Activated T-cell treated with anti-CD3 and anti-CD28 coated beads, Interleukin-2, amount 50 U/mL, for 4 hours (primary cell): ENCODE data around the gene NSL1. TPM values are rescaled to one million over a fixed set of nuclear protein-coding genes. Genes with fewer than 3 reads are reported as not detected.
A peak's percentile ranks its signal among the peaks of the same experiment; 100 is the strongest.

Source experiments
- ATAC-seq, 2 donors: fragments of 200-7000 bp; cut with Tn5 transposase; one replicate each; pipeline ENCODE4 v1.10.0; 2021
- DNase-seq: peaks from one replicate; pipeline ENCODE4 v3.0.0-alpha.2; 2020
- H3K27me3 Mint-ChIP-seq: one replicate; pipeline ENCODE4 v1.8.0; 2021; ENCODE audit warnings: low read depth, mixed read lengths
- H3K36me3 Mint-ChIP-seq: one replicate; pipeline ENCODE4 v1.8.0; 2022; ENCODE audit warnings: mixed read lengths; ENCODE audit not compliant: insufficient read depth
- H3K4me1 Mint-ChIP-seq: one replicate; pipeline ENCODE4 v1.8.0; 2021; ENCODE audit warnings: low read depth, mixed read lengths
- H3K4me3 Mint-ChIP-seq: one replicate; pipeline ENCODE4 v1.8.0; 2021; ENCODE audit warnings: mild to moderate bottlenecking, moderate library complexity, mixed read lengths
- H3K9me3 Mint-ChIP-seq: one replicate; pipeline ENCODE4 v1.8.0; 2021; ENCODE audit warnings: mixed read lengths
- total RNA-seq, 3 donors: library from RNA; stranded (reverse); gene quantifications; one replicate each; pipeline ENCODE4 v1.2.1, GENCODE V29; 2021

The NSL1 gene
- total RNA-seq, 3 donors from 2014 or later, result 31.1 to 39.8 (median 31.8) TPM

DNA sequence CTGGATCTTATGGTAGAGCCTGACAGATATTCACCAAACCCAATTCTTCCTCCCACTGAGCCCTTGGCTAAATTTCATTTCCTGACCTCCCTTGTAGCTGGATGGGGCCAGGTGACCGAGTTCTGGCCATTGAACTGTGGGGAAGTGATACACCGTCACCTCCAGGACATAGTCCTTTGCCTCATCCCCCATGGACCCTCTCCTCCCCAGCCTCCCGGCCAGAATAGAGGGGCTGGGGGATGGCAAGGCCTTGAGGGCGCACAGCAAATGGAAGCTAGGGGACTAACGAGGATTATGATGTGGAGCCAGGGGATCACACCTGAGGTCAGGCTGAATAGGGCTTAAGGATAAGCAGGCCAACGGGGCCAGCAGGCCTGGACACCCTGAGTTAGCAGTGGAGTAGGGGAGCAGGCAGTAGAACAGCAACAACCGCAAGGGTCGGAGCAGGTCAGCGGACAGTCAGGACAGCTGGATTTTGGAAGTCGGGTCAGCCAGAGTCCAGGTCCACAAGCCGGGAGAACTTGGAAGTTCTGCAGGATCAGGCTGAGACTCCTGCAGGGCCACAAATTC, 107.0 kb downstream of the NSL1 start:
- no peak overlapping the region for H3K4me3 Mint-ChIP-seq
- H3K36me3 Mint-ChIP-seq, result peaks cover 13% of the 10 kb centered on the region
- ATAC-seq (no peak), DNase-seq (no peak)
- H3K27me3 Mint-ChIP-seq, result no peaks in the 10 kb centered on the region
- H3K4me1 Mint-ChIP-seq, result peaks cover 23% of the 10 kb centered on the region
- H3K9me3 Mint-ChIP-seq, result no peaks in the 10 kb centered on the region

DNA sequence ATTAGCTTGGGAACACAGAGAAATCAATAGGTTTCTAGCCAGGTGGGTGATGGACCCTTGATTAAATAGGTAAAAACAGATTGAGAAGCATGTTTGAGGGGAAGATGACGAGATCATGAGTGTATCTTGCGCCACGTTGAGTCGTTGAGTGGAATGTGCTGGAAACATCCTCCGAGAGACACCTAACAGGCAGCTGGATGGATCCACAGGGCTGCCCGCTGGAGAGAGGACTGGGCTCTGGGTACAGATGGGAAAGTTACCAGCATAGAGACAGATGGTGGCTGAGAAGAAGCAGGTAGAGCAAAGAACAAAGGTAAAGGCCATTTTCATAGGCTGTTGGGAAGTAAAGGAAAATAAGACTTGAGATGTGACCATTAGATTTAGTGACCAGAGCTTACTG, 107.5 kb downstream of the NSL1 start:
- DNase-seq (no peak), ATAC-seq (no peak)
- peaks cover 13% of the 10 kb centered on the region for H3K36me3 Mint-ChIP-seq
- peaks cover 27% of the 10 kb centered on the region for H3K4me1 Mint-ChIP-seq
- no peak overlapping the region for H3K4me3 Mint-ChIP-seq
- no peaks in the 10 kb centered on the region for H3K27me3 Mint-ChIP-seq
- H3K9me3 Mint-ChIP-seq, result no peaks in the 10 kb centered on the region

DNA sequence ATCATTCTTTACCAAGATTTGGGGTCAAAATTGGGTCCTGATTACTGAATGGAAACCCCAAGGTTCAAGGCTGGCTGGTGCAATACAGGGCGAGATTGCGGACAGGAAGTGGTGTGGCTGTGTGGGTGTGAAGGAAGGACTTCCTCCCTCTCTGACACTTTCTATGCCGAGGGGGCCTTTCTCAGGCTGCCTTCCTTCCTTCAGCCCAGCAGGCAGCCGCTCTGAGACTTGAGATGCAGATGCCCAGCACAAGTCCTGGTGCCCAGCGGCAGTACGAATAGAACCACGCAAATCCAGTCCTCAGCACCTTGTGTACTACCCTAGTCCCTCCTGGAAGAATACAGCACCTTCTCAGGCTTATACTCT, 108.2 kb downstream of the NSL1 start:
- Mint-ChIP-seq H3K4me3 (peak overlapping the region; percentile 33), H3K9me3 (no peaks in the 10 kb centered on the region), H3K36me3 (peaks cover 13% of the 10 kb centered on the region), H3K4me1 (peaks cover 34% of the 10 kb centered on the region), H3K27me3 (no peaks in the 10 kb centered on the region)
- no peak for DNase-seq
- peak in 1 of 2 donors; percentile 46 for ATAC-seq

DNA sequence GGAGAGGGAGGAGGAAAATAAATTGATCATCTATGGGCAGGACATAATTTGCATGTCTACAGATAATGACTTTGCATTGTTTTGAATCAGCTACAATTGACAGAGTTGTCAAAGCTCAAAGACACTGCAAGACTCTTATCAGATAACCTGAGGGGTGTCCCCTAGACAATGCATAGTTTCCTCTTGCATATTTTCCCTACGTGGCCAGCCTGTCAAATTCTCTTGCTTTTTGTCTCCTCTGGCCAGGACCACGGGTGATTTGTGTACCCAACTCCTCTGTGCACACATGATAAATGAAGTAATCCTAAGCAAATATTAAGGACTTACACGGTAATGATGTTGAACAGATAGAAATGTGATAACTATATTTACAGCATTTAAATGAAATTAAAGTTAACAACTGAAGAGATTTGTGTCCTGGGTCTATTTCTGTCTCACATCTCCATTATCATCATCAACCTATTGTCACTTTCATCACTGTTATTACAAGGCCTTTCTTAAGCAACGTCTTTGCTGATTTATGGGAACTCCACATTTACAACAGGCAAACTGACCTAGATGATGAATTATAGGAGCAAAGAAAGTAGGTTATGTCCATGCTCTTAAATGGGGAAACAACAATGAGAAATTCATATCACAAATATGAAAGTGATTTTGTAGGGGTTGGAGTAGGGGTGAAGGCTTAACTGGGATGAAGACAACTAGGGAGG, 110.7 kb downstream of the NSL1 start:
- Mint-ChIP-seq H3K9me3 (no peaks in the 10 kb centered on the region), H3K4me1 (peaks cover 37% of the 10 kb centered on the region)
- no peak for ATAC-seq

DNA sequence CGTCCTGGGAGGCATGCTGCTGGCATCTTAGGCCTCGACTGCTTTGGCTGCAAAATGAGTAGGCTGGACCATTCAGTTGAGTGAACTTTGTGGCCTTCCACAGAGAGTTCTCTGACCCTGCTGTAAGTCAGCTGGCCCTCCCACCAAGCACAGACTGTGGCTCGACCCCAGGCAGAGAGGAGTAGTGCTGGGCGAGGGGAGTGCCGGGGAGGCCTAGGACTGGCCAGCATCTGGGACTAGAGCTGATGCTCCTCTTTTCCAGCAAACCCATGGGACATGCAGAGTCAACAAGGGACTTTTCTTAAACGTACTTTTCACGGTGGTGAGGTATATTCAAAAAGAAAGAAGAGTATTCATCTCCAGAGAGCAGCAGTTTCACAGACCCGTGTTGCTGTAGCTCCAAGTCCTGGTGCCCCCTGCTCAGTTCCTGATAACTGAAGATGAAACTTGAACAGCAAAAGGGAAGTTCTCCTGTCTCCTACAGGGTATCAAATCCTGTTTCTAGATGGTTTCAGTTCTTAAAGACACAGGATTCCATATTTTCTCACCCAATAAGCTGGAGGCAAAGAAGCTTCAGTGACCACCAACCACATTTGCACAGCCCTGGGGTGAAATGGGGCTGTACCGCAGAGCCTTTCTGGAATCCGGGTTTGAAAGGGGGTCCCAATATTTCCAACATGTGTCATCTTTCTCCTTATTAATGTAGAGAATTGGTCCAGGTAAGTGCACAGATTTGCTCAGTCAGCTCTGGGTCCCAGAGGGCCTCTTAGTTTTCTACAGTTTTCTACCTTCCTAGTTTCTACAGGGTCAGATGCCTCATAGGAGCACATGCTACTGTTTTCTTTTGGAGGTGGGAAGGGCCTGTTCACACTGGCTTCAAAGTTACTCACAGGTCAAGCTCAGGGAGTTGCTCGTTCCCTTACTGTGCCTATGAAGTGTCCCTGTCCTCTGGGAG, 112.8 kb downstream of the NSL1 start:
- H3K9me3 Mint-ChIP-seq, result no peaks in the 10 kb centered on the region
- peak; percentile 71 to 79 for ATAC-seq

More for the DNA sequence above, 110.7 kb downstream of the NSL1 start:
- Mint-ChIP-seq H3K36me3 (peaks cover 3% of the 10 kb centered on the region), H3K4me3 (no peak overlapping the region), H3K27me3 (no peaks in the 10 kb centered on the region)
- no peak for DNase-seq

DNA sequence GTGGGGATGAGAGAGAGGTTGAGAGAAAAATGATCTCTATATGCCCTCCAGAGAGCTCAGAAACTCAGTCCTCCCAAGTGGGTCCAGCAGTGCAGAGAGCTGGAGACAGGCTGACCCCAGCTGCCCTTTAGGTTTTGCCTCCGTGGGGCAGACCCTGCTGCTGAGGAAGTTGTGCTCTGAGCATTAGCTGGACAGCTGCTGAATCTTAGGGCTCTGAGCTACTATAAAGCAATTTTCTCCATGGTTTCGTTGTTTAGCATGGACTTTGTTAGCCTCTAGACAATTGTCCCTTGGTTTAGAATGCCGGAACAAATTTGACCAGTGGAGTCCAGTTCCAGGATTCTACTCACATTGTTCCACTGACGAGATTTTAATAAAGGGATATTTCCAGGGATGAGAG, 114.0 kb downstream of the NSL1 start:
- Mint-ChIP-seq H3K4me3 (no peak overlapping the region), H3K4me1 (peaks cover 22% of the 10 kb centered on the region), H3K27me3 (peaks cover 3% of the 10 kb centered on the region), H3K9me3 (no peaks in the 10 kb centered on the region), H3K36me3 (no peaks in the 10 kb centered on the region)
- ATAC-seq (no peak), DNase-seq (no peak)

More for the DNA sequence above, 112.8 kb downstream of the NSL1 start:
- Mint-ChIP-seq H3K36me3 (no peaks in the 10 kb centered on the region), H3K4me1 (peaks cover 32% of the 10 kb centered on the region), H3K4me3 (no peak overlapping the region), H3K27me3 (peaks cover 2% of the 10 kb centered on the region)
- DNase-seq, result no peak

DNA sequence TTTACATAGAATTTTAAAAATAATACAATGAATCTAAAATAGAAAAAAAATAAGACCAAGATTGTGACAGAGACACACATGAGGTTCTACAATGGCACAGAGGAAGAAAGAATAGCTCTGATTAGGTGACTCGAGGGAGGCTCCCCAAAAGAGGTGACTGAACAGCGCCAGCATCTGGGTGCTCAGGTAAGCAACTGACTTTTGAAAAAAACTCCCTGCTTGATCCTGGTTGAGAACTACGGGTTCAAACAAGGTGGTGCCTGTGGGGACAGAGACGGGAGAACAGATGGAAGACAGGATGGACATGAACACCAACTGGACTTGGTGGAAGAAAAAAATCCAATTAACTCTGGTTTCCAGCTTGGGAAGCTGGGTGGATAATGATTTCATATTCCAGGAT, 114.4 kb downstream of the NSL1 start:
- no peak overlapping the region for H3K4me3 Mint-ChIP-seq
- DNase-seq, result no peak
- H3K9me3 Mint-ChIP-seq, result no peaks in the 10 kb centered on the region
- ATAC-seq, result no peak
- peaks cover 22% of the 10 kb centered on the region for H3K4me1 Mint-ChIP-seq
- no peaks in the 10 kb centered on the region for H3K36me3 Mint-ChIP-seq
- H3K27me3 Mint-ChIP-seq, result peaks cover 3% of the 10 kb centered on the region

Other genes starting within 250 kb of the NSL1 start
- 10 to 100 TPM; 14.8 to 27.2 (median 16.8) TPM for gene ATF3, start 183.0 kb downstream of the NSL1 start, total RNA-seq
- gene BATF3, start 91.9 kb downstream of the NSL1 start, total RNA-seq, result 10 to 100 TPM; 54.2 to 75.8 (median 64.8) TPM
- gene TATDN3, start 117 bp upstream of the NSL1 start, total RNA-seq, result 10 to 100 TPM; 15.5 to 20.1 (median 15.8) TPM
- not detected for gene SPATA45, start 55.9 kb upstream of the NSL1 start, total RNA-seq
- 10 to 100 TPM; 10.2 to 14.7 (median 14.0) TPM for gene FLVCR1, start 66.5 kb upstream of the NSL1 start, total RNA-seq
- gene VASH2, start 158.8 kb upstream of the NSL1 start, total RNA-seq, result 1 to 10 TPM in 1 of 3 donors, under 1 TPM in 2; 0.20 to 1.3 (median 0.58) TPM
- 10 to 100 TPM; 34.3 to 39.7 (median 37.8) TPM for gene ANGEL2, start 224.1 kb upstream of the NSL1 start, total RNA-seq